Measurements from ENCODE around the gene IER5. TPM values are rescaled to one million over a fixed set of nuclear protein-coding genes. Genes with fewer than 3 reads are reported as not detected.

Gene IER5
- total and polyA plus RNA-seq, 2 of the 13 experiments (the other 11 are each of a cell fraction or from before 2014, with no cell fraction given), result 2.5 to 3.5 TPM

- TF ChIP-seq ZBTB7A (CRISPR knock-in tag; IDR thresholded peaks at IDR 0.05) (no peak), PHF21A (CRISPR knock-in tag; IDR thresholded peaks at IDR 0.05) (peak; percentile 16; the same call in 1 of the 2 replicates), SALL1 (CRISPR knock-in tag; IDR thresholded peaks at IDR 0.05) (peak; percentile 21; the same call in 1 of the 2 replicates), MAFK (conservative IDR thresholded peaks at IDR 0.05 in 1 of 2, IDR thresholded peaks at IDR 0.05 in 1 of 2; ENCODE audit: low read length in 2 of 2) (0 out of 4 replicates have a peak, but pooled peaks of 1 of the 2 experiments have one; percentile 1), ZNF562 (CRISPR knock-in tag; IDR thresholded peaks at IDR 0.05; ENCODE audit: borderline replicate concordance) (no peak), TEF (CRISPR knock-in tag; IDR thresholded peaks at IDR 0.05) (no peak), E2F1 (CRISPR knock-in tag; IDR thresholded peaks at IDR 0.05) (no peak), TBX2 (CRISPR knock-in tag; IDR thresholded peaks at IDR 0.05; ENCODE audit: borderline replicate concordance) (no peak; the same call in 1 of the 2 replicates), FOSL2 (CRISPR knock-in tag; IDR thresholded peaks at IDR 0.05) (peak; percentile 14; the same call in 1 of the 2 replicates), ARID2 (CRISPR knock-in tag; IDR thresholded peaks at IDR 0.05; ENCODE audit: borderline replicate concordance) (no peak), ARID3A (IDR thresholded peaks at IDR 0.05; ENCODE audit: low read depth, low read length) (peak; percentile 69; the same call in 1 of the 2 replicates), ARID4A (CRISPR knock-in tag; IDR thresholded peaks at IDR 0.05; ENCODE audit: borderline replicate concordance) (no peak), MBD4 (IDR thresholded peaks at IDR 0.05; ENCODE audit: borderline replicate concordance, low read length) (no peak)
- TF ChIP-seq, protein P1, sequence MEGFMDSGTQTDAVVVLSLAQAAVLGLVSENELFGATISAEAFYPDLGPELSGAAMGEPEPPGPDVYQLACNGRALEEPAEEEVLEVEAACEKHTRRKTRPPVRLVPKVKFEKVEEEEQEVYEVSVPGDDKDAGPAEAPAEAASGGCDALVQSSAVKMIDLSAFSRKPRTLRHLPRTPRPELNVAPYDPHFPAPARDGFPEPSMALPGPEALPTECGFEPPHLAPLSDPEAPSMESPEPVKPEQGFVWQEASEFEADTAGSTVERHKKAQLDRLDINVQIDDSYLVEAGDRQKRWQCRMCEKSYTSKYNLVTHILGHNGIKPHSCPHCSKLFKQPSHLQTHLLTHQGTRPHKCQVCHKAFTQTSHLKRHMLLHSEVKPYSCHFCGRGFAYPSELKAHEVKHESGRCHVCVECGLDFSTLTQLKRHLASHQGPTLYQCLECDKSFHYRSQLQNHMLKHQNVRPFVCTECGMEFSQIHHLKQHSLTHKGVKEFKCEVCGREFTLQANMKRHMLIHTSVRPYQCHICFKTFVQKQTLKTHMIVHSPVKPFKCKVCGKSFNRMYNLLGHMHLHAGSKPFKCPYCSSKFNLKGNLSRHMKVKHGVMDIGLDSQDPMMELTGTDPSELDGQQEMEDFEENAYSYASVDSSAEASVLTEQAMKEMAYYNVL (CRISPR knock-in tag; IDR thresholded peaks at IDR 0.05; ENCODE audit: borderline replicate concordance), result no peak
- TF ChIP-seq, protein P2, sequence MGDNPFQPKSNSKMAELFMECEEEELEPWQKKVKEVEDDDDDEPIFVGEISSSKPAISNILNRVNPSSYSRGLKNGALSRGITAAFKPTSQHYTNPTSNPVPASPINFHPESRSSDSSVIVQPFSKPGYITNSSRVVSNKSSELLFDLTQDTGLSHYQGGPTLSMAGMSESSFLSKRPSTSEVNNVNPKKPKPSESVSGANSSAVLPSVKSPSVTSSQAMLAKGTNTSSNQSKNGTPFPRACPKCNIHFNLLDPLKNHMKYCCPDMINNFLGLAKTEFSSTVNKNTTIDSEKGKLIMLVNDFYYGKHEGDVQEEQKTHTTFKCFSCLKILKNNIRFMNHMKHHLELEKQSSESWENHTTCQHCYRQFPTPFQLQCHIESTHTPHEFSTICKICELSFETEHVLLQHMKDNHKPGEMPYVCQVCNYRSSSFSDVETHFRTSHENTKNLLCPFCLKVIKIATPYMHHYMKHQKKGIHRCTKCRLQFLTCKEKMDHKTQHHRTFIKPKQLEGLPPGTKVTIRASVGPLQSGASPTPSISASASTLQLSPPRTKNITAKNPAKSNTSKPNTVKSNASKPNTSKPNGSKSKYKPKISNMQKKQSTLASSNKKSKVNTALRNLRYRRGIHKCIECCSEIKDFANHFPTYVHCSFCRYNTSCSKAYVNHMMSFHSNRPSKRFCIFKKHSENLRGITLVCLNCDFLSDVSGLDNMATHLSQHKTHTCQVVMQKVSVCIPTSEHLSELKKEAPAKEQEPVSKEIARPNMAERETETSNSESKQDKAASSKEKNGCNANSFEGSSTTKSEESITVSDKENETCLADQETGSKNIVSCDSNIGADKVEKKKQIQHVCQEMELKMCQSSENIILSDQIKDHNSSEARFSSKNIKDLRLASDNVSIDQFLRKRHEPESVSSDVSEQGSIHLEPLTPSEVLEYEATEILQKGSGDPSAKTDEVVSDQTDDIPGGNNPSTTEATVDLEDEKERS (CRISPR knock-in tag; IDR thresholded peaks at IDR 0.05), result no peak
Measured at GRCh38 chr1:181108304-181108867, 19.9 kb downstream of the IER5 start (continued).
